ENCODE results near the gene SCARB1.

The SCARB1 gene

DNA sequence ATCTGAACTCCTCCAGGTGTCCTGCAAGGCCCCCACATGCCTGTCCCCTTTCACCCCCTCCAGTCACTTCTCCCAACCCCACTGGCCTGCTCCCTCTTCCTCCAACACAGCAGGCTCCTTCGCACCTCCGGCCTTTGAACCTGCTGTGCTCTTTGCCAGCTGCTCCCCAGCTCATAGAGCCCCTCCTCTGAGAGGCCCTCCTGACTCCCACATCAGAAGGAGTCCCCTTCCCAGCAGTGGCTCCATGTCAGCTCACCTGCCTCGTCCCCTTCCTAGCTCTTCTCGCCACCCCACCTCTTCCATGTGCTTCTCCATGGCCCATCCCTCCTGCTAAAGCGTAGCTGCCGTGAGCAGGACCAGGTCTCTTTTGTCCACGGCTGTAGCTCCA is 22.1 kb downstream of the SCARB1 start:
- no peak for DNase-seq

DNA sequence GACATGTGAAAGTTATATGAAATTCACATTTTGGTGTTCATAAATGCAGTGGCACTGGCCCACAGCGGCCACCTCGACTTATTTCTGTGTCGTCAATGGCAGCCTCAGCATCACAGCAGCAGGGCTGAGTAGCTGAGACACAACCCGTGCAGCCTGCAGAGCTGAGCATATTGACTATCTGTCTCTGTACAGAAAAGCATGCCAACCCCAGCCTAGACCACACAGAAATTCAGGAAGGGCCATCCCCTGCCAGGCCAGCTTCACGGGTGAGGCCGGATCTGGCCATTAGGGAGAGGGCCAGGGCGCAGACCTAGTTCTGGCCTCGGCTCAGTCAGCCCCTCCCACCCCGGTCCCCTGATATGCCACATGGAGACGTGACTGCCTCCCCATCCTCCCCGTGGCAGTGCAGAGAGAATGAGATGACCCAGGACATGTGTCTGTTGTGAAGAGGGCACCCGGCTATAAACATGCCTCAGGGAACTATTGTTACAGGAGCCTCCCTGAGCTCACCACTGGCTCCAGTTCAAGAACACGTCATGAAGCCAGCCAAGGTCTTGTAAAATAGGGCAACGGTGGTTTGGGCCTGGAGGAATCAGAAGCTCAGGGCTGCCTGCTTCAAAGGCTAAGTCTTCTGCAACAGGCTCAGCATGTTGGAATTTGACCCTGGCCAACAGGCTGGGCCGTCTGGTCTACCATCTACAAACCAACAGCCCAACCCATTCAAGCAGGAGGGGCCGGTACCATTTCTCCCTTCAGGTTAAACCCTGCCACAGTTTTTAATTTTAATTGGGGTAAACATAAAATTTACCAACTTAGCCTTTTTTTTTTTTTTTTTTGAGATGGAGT is 25.5 kb downstream of the SCARB1 start:
- DNase-seq: no peak

GRCh38 chr12:124837249-124837897 is 26.3 kb downstream of the SCARB1 start:
- DNase-seq: no peak

GRCh38 chr12:124836759-124837158 is 26.9 kb downstream of the SCARB1 start:
- DNase-seq: no peak

GRCh38 chr12:124835656-124836410 is 27.8 kb downstream of the SCARB1 start:
- DNase-seq: no peak

GRCh38 chr12:124834822-124835221 is 28.8 kb downstream of the SCARB1 start:
- DNase-seq: no peak

GRCh38 chr12:124833693-124834122 is 30.0 kb downstream of the SCARB1 start:
- peak; percentile 74 for DNase-seq

GRCh38 chr12:124832856-124833255 is 30.8 kb downstream of the SCARB1 start:
- DNase-seq: no peak

DNA sequence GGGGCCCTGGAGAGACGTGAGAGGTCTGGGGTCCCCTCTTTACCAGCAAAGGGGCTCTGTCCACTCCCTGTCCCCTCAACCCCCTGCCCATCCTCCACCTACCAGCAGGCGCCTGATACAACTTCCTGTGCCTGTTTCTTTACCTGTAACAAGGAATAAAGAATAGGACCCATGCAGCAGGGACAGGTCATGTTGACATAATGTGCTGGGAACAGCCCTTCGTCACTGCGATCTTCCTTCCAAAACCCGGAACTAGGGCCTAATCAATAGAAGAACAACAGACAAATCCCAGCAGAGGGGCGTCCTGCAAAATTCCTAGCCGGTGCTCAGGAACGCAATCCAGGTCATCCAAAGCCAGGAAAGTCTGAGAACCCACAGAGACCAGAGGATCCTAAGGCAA is 32.1 kb downstream of the SCARB1 start:
- DNase-seq: no peak

DNA sequence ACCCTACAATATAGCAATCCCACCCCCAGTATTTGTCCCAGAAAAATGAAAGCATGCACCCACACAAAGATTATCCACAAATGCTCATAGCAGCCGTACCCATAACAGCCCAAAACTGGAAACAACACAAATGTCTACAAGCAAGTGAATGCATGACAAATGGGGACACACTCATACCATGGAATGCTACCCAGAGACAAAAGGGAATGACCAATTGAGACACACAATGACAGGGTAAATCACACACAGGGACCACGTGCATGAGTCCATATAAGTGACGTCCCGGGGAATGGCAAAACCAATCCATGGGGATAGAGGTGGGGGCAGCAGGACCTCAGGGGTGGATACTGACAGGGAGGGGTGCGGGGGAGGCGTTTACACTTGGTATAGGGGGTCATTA is 33.4 kb downstream of the SCARB1 start:
- DNase-seq: no peak

DNA sequence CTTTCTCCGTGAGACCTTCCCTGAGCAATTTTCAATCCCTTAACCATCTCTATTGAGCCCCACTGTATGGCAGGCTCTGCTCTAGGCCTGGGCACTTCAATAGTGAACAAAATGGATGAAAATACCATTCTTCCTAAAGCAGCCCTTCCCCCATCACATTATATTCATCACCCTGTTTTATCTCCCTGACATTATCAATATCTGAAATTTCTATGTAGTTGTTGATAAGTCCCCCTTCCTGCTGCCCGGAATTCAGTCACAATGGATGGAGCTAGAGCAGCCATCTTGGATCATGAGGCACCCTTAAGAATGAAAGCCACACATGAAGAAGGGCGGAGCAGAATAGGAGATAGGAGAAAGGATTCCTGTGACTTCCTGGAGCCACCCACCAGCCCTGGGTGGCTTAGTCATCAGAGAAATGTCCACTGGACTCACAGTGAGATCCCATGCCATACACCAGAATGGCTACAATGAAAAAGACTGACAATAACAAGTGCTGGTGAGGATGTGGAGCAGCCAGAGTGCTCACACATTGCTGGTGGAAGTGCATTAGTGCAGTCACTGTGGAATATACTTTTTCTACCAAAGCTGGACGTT is 33.9 kb downstream of the SCARB1 start:
- no peak for DNase-seq

GRCh38 chr12:124829008-124829707 is 34.5 kb downstream of the SCARB1 start:
- DNase-seq: no peak

- no peak for DNase-seq
Observed at GRCh38 chr12:124828264-124829007, 35.2 kb downstream of the SCARB1 start.

DNA sequence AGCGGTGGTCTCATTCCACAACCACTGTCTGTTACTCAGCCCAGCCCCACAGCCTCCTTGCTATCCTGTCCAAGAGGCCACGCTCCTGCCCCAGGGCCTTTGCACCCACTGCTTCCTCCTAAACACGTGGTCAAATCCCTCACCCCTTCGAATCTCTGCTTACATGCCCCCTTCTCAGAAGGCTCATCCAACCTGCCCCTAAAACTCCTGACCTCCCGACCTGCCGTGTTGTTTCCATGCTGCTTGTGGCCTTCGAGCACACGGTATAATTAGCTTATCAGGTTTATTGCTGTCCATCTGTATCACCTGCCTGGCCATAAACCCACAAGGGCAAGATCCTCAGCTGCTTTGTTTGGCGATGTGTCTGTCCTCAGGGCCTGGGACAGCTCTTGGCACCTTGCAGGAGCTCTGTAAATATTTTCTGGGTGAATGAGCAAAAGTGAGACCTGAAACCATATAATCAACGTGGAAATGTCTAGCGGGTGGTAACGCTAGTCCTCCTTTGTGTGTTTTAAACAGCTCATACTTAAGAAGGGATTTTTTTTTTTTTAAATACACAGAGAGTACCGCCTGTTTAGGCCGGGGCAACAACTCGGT is 36.0 kb downstream of the SCARB1 start:
- DNase-seq: peak; percentile 87

- no peak for DNase-seq
Observed at GRCh38 chr12:124824195-124824594, 39.5 kb downstream of the SCARB1 start.

- no peak for DNase-seq
Observed at GRCh38 chr12:124823272-124823970, 40.2 kb downstream of the SCARB1 start.

DNA sequence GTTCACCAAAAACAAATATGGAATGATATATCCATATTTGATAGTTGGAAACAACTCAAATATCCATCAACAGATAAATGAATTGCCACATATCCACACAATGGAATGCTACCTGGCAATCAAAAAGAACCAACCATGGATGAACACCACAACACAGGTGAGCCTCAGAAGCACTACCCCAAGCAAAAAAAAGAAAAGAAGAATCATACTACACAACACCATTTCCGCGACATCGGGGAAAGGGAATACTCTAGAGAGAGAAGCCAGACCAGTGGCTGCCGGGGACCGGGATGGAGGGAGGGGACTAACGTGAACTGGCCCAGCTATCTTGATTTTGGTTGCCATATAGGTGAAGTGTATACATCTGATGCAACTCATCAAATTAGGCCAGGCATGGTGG is 41.4 kb downstream of the SCARB1 start:
- no peak for DNase-seq

DNA sequence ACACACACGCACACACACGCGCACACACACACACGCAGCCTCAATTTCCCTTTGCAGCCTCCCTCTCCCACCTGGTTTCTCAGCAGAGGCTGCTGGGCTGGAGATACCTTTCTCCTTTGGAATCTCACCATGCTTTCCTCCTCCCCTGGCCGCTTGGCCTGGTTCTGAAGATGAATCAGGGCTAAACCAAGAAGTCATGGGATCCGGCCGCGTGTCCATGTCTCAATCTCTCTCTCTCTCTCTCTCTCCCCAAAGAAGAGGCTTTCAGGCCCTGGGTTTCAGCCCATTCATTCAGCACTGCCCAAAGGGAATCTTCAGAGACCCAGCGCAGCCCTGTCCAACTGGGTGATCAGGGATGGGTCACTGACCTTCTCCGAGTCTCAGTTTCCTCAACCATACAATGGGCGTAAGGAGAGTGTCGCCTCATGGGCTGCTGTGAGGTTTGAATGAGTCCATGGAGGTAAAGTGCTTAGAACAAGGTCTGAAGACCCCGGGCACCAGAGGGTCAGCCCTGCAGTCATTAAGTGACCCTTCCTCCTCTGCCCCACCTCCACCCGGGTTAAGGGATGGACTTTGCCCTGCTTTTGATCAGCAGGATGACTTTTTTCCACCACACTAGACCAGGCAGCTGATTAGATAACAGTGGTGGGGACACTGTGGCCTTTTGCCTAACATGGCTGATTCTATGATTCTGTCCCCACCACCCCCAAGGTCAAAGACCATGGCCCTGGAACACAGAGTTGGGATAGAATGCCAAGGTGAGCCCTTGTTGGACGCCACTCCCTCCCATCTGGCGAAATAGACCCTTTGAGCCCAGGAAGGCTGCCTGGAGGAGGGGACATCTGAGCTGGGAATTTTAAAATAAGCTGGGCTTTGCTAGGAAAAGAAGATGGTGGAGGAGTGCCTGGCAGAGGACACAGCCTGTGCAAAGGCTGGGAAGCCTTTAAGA is 42.1 kb downstream of the SCARB1 start:
- DNase-seq: no peak

GRCh38 chr12:124820199-124820598 is 43.5 kb downstream of the SCARB1 start:
- DNase-seq: no peak

- no peak for DNase-seq
Observed at GRCh38 chr12:124819525-124819924, 44.1 kb downstream of the SCARB1 start.

All from NCI-H2081 treated with DMSO at 0.1 percent for 48 hours (cell line).